Neuronal stem cell (in vitro differentiated cells): ENCODE results near the gene ANO1.
A peak's percentile ranks its signal among the peaks of the same experiment; 100 is the strongest.

ENCODE experiments used
- DNase-seq: peaks from one replicate; pipeline ENCODE4 v3.0.0-alpha.2; 2013; ENCODE audit warnings: low spot score
- H2AFZ ChIP-seq: one replicate; pipeline ENCODE4 v1.6.1; 2013; ENCODE audit warnings: mild to moderate bottlenecking, low read length, inconsistent platforms
- H2AK5ac ChIP-seq: 2 replicates; pipeline ENCODE4 v1.6.1; 2013; ENCODE audit warnings: low read depth, mild to moderate bottlenecking, inconsistent platforms, low read length, moderate library complexity, mixed read lengths
- H2BK120ac ChIP-seq: 2 replicates; pipeline ENCODE4 v1.6.1; 2013; ENCODE audit warnings: low read depth, mild to moderate bottlenecking, inconsistent platforms, low read length, moderate library complexity, mixed read lengths
- H2BK12ac ChIP-seq: one replicate; pipeline ENCODE4 v1.6.1; 2013; ENCODE audit warnings: low read length, inconsistent platforms
- H2BK15ac ChIP-seq: 2 replicates; pipeline ENCODE4 v1.6.1; 2013; ENCODE audit warnings: mild to moderate bottlenecking, low read length, inconsistent platforms, mixed read lengths
- H2BK5ac ChIP-seq: one replicate; pipeline ENCODE4 v1.6.1; 2013; ENCODE audit warnings: inconsistent platforms, mild to moderate bottlenecking, low read length, moderate library complexity
- H3K14ac ChIP-seq: one replicate; pipeline ENCODE4 v1.6.1; 2013; ENCODE audit warnings: low read length, inconsistent platforms
- H3K18ac ChIP-seq: 2 replicates; pipeline ENCODE4 v1.6.1; 2013; ENCODE audit warnings: low read length, inconsistent platforms
- H3K23ac ChIP-seq: 2 replicates; pipeline ENCODE4 v1.6.1; 2013; ENCODE audit warnings: low read depth, mild to moderate bottlenecking, mixed read lengths, low read length, inconsistent platforms; ENCODE audit not compliant: poor library complexity
- H3K27ac ChIP-seq: replicated peaks from 3 replicates; pipeline ENCODE4 v1.5.1; 2013; ENCODE audit warnings: low read length, inconsistent platforms
- H3K27me3 ChIP-seq, 3 experiments: 2 replicates each; pipeline ENCODE4 v1.6.1; 2013; ENCODE audit warnings: low read length in 3 of 3, mild to moderate bottlenecking in 2 of 3, inconsistent platforms in 1 of 3, low read depth in 1 of 3, mixed read lengths in 1 of 3, moderate library complexity in 1 of 3; ENCODE audit not compliant: control insufficient read depth in 3 of 3, insufficient read depth in 3 of 3
- H3K36me3 ChIP-seq, 2 donors: replicated peaks in 1 of 2; 2 replicates each; pipeline ENCODE4 v1.6.1; 2013; ENCODE audit warnings: low read length in 2 of 2; ENCODE audit not compliant: control insufficient read depth in 2 of 2, insufficient read depth in 2 of 2
- H3K4ac ChIP-seq: 2 replicates; pipeline ENCODE4 v1.6.1; 2013; ENCODE audit warnings: inconsistent platforms, mild to moderate bottlenecking, low read length, moderate library complexity
- H3K4me1 ChIP-seq, 2 donors: 1 replicate in 1 of 2; 2 replicates in 1 of 2; pipeline ENCODE4 v1.6.1; 2013; ENCODE audit warnings: low read length in 2 of 2, low read depth in 1 of 2; ENCODE audit not compliant: control insufficient read depth in 2 of 2, insufficient read depth in 1 of 2
- H3K4me2 ChIP-seq: one replicate; pipeline ENCODE4 v1.6.1; 2013; ENCODE audit warnings: mild to moderate bottlenecking, low read length, inconsistent platforms; ENCODE audit not compliant: insufficient read depth, poor library complexity, severe bottlenecking
- H3K4me3 ChIP-seq, 2 donors: 2 replicates each; pipeline ENCODE4 v1.5.1; 2013; ENCODE audit warnings: low read length in 2 of 2, mild to moderate bottlenecking in 2 of 2, inconsistent platforms in 1 of 2, moderate library complexity in 1 of 2
- H3K79me1 ChIP-seq: one replicate; pipeline ENCODE4 v1.6.1; 2013; ENCODE audit warnings: low read depth, mild to moderate bottlenecking, inconsistent platforms, low read length, moderate library complexity
- H3K9ac ChIP-seq: one replicate; pipeline ENCODE4 v1.6.1; 2013; ENCODE audit warnings: mild to moderate bottlenecking, low read depth, low read length, inconsistent platforms; ENCODE audit not compliant: poor library complexity
- H3K9me3 ChIP-seq, 2 donors: replicated peaks in 1 of 2; 2 replicates each; pipeline versions ENCODE3 to v1.6.1; 2013; ENCODE audit warnings: low read length in 2 of 2, mild to moderate bottlenecking in 2 of 2, inconsistent platforms in 1 of 2, low read depth in 1 of 2, mixed read lengths in 1 of 2, moderate library complexity in 1 of 2; ENCODE audit not compliant: control insufficient read depth in 2 of 2, insufficient read depth in 1 of 2
- H4K8ac ChIP-seq: one replicate; pipeline ENCODE4 v1.6.1; 2013; ENCODE audit warnings: low read depth, mild to moderate bottlenecking, inconsistent platforms, low read length, moderate library complexity
- H4K91ac ChIP-seq: one replicate; pipeline ENCODE4 v1.6.1; 2013; ENCODE audit warnings: low read length, low read depth, mild to moderate bottlenecking, inconsistent platforms; ENCODE audit not compliant: poor library complexity
- WGBS, 2 donors: extraction: QIAGEN DNeasy Blood & Tissue Kit; methylation state at CpG; one replicate each; pipeline ENCODE4 v1.1.7; 2013; ENCODE audit warnings: missing lambda C conversion rate in 2 of 2, mixed read lengths in 1 of 2; ENCODE audit not compliant: insufficient read length in 2 of 2, insufficient replicate concordance in 1 of 2; ENCODE audit errors: extremely low coverage in 2 of 2; 5-methylcytosine and 5-hydroxymethylcytosine counted together

ANO1 gene

GRCh38 chr11:70139785-70140410 is 61.8 kb downstream of the ANO1 start:
- WGBS, 2 donors = no CpG with 5 or more reads among the region's 15 CpGs
- H3K79me1 ChIP-seq = no peaks in the 10 kb centered on the region
- H2AFZ ChIP-seq = no peak overlapping the region
- H2BK120ac ChIP-seq = no peak overlapping the region
- no peak overlapping the region for H3K14ac ChIP-seq
- H3K4me1 ChIP-seq = peaks cover 15 to 31% of the 10 kb centered on the region in 2 donors
- H4K91ac ChIP-seq = no peak overlapping the region
- H2BK15ac ChIP-seq = no peak overlapping the region
- peaks cover 3 to 80% (median 35%) of the 10 kb centered on the region in 3 experiments for H3K27me3 ChIP-seq
- H3K9me3 ChIP-seq = peaks cover 0 to 1% of the 10 kb centered on the region in 2 donors
- no peak for DNase-seq
- H2BK12ac ChIP-seq = no peak overlapping the region
- no peak overlapping the region for H3K23ac ChIP-seq
- H2BK5ac ChIP-seq = no peak overlapping the region
- H3K4ac ChIP-seq = no peak overlapping the region
- H3K9ac ChIP-seq = no peak overlapping the region
- no peak overlapping the region for H3K4me3 ChIP-seq
- H3K27ac ChIP-seq = no peak overlapping the region
- H4K8ac ChIP-seq = no peak overlapping the region
- no peak overlapping the region for H3K4me2 ChIP-seq
- no peak overlapping the region for H3K18ac ChIP-seq
- H2AK5ac ChIP-seq = no peak overlapping the region
- no peaks in the 10 kb centered on the region for H3K36me3 ChIP-seq

GRCh38 chr11:70140711-70141485 is 62.8 kb downstream of the ANO1 start:
- Histone ChIP-seq H2AK5ac (peak overlapping the region; percentile 90), H3K9ac (peak overlapping the region; percentile 65), H3K27ac (peak overlapping the region; percentile 37), H3K27me3 (peaks cover 3 to 76% (median 40%) of the 10 kb centered on the region in 3 experiments), H3K4me3 (peak overlapping the region in 1 of 2 donors; percentile 38), H2BK5ac (peak overlapping the region; percentile 42), H2BK120ac (no peak overlapping the region), H3K4me2 (peak overlapping the region; percentile 43), H3K18ac (peak overlapping the region; percentile 97), H3K4me1 (peaks cover 15 to 24% of the 10 kb centered on the region in 2 donors), H3K36me3 (no peaks in the 10 kb centered on the region), H3K9me3 (peaks cover 0 to 1% of the 10 kb centered on the region in 2 donors), H3K14ac (peak overlapping the region; percentile 92), H4K91ac (no peak overlapping the region), H4K8ac (no peak overlapping the region), H3K23ac (peak overlapping the region; percentile 45), H2BK15ac (peak overlapping the region; percentile 23), H3K4ac (no peak overlapping the region), H2BK12ac (peak overlapping the region; percentile 2), H3K79me1 (no peaks in the 10 kb centered on the region), H2AFZ (peak overlapping the region; percentile 74)
- no CpG with 5 or more reads among the region's 24 CpGs for WGBS, 2 donors
- no peak for DNase-seq

- H3K36me3 ChIP-seq = no peaks in the 10 kb centered on the region
- H3K79me1 ChIP-seq = no peaks in the 10 kb centered on the region
- peaks cover 0 to 1% of the 10 kb centered on the region in 2 donors for H3K9me3 ChIP-seq
- no peak overlapping the region for H3K4me3 ChIP-seq
- no peak overlapping the region for H2AK5ac ChIP-seq
- no peak overlapping the region for H2BK15ac ChIP-seq
- H3K4ac ChIP-seq = no peak overlapping the region
- peak overlapping the region; percentile 42 for H2BK5ac ChIP-seq
- H2AFZ ChIP-seq = peak overlapping the region; percentile 74
- WGBS, 2 donors = no CpG with 5 or more reads among the region's 20 CpGs
- peak overlapping the region; percentile 65 for H3K9ac ChIP-seq
- H2BK120ac ChIP-seq = no peak overlapping the region
- H3K18ac ChIP-seq = no peak overlapping the region
- peaks cover 3 to 76% (median 44%) of the 10 kb centered on the region in 3 experiments for H3K27me3 ChIP-seq
- DNase-seq = peak; percentile 86
- no peak overlapping the region for H2BK12ac ChIP-seq
- no peak overlapping the region for H4K8ac ChIP-seq
- no peak overlapping the region for H3K23ac ChIP-seq
- H3K4me2 ChIP-seq = peak overlapping the region; percentile 43
- peak overlapping the region; percentile 60 for H3K27ac ChIP-seq
- H3K4me1 ChIP-seq = peaks cover 15 to 23% of the 10 kb centered on the region in 2 donors
- H3K14ac ChIP-seq = no peak overlapping the region
- H4K91ac ChIP-seq = no peak overlapping the region
Measured at GRCh38 chr11:70141486-70142220, 63.5 kb downstream of the ANO1 start.
